ENCODE measurements around the gene ERVMER34-1.

The ERVMER34-1 gene

DNA sequence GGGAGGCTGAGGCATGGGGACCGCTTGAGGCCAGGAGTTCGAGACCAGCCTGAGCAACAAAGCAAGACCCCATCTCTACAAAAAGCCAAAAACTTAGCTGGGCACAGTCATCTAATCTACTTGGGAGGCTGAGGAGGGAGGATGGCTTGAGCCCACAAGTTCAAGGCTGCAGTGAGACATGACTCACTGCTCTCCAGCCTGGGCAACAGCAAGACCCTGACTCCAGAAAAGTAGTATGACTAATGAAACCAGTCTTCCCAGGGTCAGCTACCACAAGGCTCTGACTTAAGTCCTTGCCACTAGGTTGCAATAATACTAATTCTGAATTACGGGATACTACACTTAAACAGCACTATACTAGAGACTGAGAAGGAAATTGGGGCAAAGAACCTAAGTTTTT lies 33.1 kb downstream of the ERVMER34-1 start:
- no peak for DNase-seq

DNA sequence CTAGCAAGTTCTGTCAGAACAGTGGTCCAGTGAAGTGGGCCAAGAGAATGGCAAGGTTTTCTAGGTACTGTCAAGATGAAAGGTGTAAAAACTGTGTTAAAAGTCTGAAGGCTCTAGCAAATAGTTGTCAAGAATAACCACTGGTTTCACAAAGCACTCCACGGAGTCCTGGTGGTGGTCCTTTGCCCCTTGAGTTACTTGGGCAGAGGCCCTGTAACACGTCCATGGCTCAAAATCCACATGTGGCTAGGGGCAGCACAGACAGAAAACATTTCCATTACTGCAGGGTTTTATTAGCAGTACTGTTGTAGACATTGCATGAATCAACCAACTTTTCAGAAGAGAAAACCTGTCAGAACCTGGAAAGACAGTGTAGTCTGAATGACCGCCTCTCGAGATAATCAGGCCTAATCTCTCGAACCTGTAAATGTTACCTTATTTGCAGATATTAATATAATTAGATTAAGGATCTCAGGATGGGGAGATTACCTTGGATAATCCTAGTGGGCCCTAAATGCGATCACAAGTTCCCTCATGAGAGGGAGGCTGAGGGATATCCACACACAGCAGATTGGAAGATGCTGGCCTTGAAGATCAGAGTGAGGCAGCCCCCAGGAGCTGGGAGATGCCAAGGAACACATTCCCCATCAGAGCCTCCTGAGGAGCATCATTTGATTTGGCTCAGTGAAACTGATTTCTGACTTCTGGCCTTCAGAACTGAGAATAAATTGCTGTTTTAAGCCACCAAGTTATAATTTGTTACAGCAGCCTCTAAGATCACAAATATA lies 34.7 kb downstream of the ERVMER34-1 start:
- no peak for DNase-seq

DNA sequence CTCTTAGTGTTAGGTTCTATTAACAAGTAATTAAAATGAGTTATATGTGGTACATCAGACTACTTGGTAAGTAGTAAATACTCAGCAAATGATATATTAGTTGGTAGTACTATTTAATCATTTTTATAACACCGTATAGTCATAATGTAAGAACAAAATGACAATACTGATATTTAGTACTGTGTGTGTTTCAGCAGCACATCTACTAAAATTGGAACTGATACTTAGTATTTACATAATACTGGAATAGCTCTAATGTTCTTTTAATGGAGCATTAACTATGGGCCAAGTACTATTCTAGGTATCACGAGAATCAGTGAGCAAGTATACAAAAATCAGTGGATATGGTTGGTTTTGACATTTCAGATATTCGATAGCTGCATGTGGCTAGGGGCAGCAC lies 35.3 kb downstream of the ERVMER34-1 start:
- no peak for DNase-seq

DNA sequence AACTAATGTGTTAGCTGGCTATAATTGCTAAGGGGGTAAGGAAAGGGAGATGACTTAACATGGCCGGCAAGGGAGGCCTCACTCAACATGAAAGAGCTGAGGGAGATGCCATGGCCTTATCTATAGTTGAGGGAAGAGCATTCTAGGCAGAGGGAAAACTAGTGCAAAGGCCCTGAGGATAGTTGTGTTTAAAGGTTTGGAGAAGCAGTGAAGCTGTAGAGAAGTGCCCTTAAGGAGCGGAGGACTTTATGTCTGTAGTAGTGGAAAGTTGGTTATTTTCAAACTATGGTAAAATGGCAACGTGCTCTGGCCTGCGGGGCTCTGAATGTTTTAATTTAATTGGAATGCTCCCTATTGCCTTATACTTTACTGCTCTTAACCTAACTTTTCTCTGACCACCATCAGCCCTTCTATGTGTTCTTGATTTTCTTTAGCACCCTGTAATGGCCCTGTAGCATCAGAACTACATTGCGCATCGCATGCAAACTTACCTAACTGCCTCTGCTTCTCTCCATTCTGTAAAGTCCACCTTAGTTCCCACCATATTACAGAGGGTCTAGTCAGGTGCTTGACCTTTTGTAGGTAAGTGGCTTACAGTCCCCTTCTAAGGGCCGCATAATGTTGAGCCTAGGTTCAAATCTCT lies 35.8 kb downstream of the ERVMER34-1 start:
- no peak for DNase-seq

DNA sequence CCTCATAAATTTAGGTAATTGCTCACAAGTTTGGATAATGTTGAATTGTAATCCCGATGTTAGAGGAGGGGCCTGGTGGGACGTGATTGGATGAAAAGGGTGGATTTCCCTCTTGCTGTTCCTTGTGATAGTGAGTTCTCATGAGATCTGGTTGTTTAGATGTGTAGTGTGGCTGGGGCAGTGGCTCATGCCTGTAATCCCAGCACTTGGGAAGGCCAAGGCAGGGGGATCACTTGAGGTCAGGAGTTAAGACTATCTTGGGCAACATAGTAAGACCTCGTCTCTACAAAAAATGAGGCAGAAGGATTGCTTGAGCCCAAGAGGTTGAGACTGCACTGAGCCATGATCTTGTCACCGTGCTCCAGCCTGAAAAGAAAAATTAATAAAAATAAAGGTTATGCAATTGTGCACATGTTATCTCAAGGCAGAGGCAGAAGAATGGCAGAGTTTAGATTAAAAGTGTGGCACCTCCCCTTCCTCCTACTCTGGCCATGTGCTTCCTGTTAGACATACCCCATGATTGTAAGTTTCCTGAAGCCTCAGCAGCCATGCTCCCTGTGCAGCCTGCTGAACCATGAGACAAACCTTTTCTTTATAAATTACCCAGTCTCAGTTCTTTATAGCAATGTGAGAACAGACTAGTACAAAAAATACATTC lies 36.5 kb downstream of the ERVMER34-1 start:
- DNase-seq, result no peak

DNA sequence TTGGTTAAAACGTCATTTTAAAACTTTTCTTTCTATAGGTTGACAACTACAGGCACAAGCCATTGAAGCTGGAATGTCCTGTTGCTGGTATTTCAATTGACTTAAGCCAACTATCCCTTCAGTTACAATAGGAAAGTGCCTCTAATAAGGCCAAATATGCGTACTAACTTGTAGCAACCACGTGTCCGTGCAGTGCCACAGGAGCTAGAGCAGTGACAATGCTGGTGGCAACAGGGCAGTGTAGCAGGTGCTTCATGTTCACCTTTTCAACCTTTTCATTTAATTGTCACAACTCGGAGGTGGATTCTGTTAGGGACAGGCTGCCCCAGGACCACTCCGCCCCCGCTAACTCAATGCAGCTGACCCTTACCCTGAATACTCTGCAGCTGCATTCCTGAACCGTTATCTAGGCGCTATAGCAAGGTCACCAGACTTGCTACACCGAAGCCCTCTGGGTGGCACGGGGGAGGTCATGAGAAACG lies 37.7 kb downstream of the ERVMER34-1 start:
- no peak for DNase-seq

DNA sequence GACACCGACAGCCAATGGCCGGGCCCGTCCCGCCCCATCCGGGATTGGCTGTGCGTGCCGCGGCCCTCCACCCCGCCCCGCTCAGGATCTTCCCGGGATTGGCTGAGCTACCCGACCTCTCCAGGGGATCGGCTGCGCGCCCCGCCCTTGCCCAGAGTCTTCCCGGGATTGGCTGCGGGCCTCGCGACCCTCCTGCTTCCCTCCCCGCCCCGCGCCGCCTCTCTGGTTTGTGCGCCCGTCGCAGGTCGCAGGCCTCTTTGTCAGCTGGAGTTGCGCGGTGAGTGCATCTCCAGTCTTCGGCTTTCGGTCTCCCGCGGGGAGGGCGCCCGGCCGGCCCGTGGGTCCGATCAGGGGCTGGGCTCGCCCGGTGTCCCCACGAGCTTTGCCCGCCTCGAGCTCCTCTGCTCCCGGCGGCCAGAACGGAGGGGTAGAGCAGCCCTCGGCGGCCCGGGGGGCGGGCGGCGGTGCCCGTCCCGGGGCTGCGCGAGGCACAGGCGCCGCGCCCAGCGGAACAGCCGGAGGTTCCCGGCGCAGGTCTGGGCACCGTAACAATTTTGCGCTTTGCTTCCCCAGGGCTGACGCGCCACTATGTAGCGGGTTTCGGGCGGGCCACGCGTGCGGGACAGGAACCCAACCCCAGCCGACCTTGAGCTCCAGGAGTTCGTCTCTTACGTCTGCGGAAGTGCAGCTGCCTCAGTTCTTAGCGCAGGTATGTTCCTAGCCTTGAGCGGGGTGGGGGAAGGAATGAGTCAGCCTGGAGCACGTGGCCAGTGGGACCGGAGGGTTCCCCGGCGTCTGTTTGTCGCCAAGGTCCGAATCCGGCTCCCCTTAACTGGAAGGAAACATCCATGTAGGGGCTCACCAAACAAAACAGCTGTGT lies 38.7 kb downstream of the ERVMER34-1 start:
- peak; percentile 93 to 96 for DNase-seq

DNA sequence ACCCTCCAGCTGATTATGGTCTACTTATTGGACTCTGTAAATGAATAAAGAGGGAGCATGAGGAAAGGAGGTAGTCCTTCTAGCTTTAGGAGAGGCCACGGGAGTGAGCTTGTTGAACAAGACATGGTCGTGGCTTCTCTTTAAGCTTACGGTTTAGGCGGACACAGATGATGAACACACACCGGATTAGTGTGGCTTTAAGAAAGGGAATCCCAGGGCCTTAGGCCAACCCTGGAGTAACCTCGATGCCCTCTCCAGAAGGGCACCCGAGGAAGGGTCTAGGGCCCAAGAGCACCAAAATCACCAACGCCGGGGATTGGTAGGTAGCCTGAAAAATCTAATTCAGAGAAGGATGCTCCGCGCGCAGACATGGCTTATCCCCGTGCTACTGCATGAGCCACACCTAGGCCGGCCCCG lies 39.4 kb downstream of the ERVMER34-1 start:
- no peak for DNase-seq

DNA sequence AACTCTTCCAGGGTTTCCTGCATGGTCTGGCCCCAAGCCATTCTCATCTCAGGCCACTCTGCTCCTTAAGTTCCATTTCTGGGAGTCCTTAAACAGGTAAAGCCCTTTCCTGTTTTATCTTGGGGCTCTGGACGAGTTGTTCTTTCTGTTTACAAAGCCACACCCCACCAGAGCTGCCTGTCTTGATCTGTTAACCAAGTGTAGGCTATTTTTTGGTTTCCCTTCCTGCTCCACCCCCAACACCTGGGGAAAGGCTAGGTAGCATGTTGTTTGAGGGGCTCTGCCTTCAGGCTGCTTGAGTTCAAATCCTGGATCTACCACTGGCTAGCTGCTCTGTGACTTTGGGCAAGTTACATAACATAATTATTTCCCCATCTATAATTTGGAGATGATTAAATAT lies 40.0 kb downstream of the ERVMER34-1 start:
- no peak for DNase-seq

DNA sequence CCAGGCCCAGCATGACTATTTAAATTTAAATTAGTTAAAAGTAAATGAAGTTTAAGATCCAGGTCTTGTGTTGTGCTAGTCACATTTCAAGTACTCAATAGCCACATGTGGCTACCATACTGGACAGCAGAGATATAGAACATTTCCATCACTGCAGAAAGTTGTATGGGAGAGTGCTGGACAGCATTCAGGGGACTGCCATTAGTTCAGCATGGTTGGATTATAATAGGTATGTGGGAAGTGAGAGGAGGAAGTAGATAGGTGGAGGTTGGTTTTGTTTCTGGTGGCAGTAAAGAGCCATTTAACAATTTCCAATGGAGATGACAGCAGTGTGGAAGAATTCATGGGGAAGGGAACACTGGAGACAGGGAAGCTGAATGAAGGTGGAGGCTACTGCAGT lies 42.1 kb downstream of the ERVMER34-1 start:
- DNase-seq, result no peak

DNA sequence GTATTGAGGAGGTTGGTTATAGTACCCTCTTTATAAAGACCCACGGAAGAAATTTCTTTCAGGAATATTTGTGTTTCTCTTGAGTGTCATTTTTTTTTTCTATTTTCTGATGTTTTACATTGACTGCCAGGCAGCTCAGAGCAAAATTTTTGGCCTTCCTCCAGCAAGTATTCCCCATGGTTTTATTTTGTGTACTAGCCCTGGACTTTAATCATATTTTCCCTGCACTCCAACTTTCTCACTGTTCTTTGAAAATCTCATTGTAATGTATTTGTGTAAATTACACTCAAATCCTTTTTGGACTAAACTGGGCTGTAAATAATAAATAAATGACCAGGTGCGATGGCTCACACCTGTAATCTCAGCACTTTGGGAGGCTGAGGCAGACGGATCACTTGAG lies 46.6 kb downstream of the ERVMER34-1 start:
- no peak for DNase-seq

DNA sequence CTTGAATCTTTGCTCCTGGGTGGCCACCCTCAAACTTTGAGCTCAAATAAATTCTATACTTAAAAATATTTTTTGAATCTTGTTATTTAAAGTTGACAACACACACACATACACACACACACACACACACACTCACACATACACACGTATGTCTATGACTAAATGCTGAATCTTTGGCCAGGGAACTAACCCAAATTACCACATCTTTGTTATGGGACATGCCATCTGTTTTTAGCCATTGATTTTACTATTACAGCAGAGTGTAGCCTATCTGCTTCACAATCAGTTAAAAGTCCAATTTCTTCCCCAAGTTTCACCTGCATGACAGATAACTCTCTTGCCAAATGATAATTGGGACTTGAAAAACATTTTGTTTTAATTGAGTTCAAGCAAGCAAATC lies 47.1 kb downstream of the ERVMER34-1 start:
- no peak for DNase-seq

DNA sequence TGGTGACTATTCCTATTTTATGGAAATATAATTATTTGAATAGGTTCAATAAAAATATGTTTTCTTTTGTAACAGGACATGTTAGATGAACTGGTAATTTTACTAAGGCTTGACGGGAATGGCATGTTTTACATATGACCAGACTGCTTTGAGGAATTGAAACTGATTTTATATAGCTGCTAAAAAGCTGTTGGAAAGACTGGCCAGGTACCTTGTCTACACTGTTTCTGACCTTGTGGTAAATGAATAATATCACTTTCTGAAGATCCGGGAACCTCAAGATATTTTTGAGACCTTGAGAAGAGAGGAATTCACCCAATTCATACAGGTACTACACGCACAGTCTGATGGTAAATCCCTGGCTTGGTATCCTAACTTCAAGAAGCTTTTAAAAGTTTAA lies 50.0 kb downstream of the ERVMER34-1 start:
- no peak for DNase-seq

DNA sequence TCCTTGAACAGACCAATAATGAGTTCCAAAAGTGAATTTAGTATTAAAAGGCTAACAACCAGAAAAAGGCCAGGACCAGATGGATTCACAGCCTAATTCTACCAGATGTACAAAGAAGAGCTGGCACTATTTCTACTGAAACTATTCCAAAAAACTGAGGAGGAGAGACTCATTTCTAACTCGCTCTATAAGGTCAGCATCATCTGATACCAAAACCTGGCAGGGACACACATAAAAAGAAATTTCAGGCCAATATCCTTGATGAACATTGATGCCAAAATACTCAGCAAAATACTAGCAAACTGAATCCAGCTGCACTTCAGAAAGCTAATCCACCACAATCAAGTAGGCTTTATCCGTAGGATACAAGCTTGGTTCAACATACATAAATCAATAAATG lies 56.3 kb downstream of the ERVMER34-1 start:
- DNase-seq, result no peak

DNA sequence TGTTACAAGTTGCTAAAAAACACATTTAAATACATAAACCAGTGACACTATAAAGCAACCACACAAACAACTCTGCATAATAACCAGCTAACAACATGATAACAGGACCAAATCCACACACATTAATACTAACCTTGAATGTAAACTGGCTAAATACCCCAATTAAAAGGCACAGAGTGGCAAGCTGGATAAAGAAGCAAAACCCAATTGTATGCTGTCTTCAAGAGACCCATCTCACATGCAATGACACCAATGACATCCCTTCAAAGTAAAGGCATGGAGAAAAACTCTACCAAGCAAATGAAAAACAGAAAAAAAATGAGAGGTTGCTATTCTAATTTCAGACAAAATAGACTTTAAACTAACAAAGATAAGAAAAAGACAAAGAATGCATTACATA lies 57.7 kb downstream of the ERVMER34-1 start:
- no peak for DNase-seq

All from stimulated activated CD4-positive, alpha-beta T cell treated with anti-CD3 and anti-CD28 coated beads, Interleukin-2, amount 100 ng/mL, for 48 hours (primary cell).